K562 (cell line): ENCODE results near the gene SUFU. TPM values are rescaled to one million over a fixed set of nuclear protein-coding genes. Genes with fewer than 3 reads are reported as not detected.

ENCODE experiments used
- CBFA2T2 ChIP-seq: fragments of 450-650 bp; conservative IDR thresholded peaks from 2 replicates; pipeline ENCODE4 v1.6.1; 2017; ENCODE audit warnings: mild to moderate bottlenecking
- ELF1 ChIP-seq: fragments of 200-800 bp; sonication (Bioruptor generic); IDR thresholded peaks from 2 replicates; pipeline ENCODE4 v1.6.1; 2016; ENCODE audit warnings: missing genetic modification characterization, missing compliant biosample characterization
- FOXK2 ChIP-seq, 2 experiments: fragments of 450-650 bp; IDR thresholded peaks in 1 of 2; conservative IDR thresholded peaks in 1 of 2; 2 replicates each; pipeline ENCODE4 v1.6.1; 2016; ENCODE audit warnings: low read depth in 2 of 2, mild to moderate bottlenecking in 1 of 2
- GTF2A2 ChIP-seq: IDR thresholded peaks from 2 replicates; pipeline ENCODE4 v1.6.1; 2016; ENCODE audit warnings: mild to moderate bottlenecking, missing genetic modification characterization, missing compliant biosample characterization
- HMG20B ChIP-seq: fragments of 250-450 bp; sonication (Bioruptor Pico); IDR thresholded peaks from 2 replicates; pipeline ENCODE4 v1.5.0; 2021; ENCODE audit warnings: mild to moderate bottlenecking
- HOMEZ ChIP-seq: fragments of 250-450 bp; sonication (Bioruptor Pico); IDR thresholded peaks from 2 replicates; pipeline ENCODE4 v1.4.0; 2020; ENCODE audit warnings: mild to moderate bottlenecking, moderate library complexity
- KAT2B ChIP-seq: IDR thresholded peaks from one replicate; pipeline ENCODE4 v1.6.1; 2012; ENCODE audit warnings: low read depth, mild to moderate bottlenecking, control low read depth, inconsistent platforms, low read length, moderate library complexity
- KDM5B ChIP-seq: fragments of 200-600 bp; sonication (generic); IDR thresholded peaks from 2 replicates; pipeline ENCODE4 v1.6.1; 2012; ENCODE audit warnings: low read depth, mild to moderate bottlenecking, moderate library complexity, low read length, control low read depth, inconsistent platforms; ENCODE audit not compliant: insufficient replicate concordance
- MBD1 ChIP-seq: fragments of 250-450 bp; sonication (Bioruptor Pico); IDR thresholded peaks from 2 replicates; pipeline ENCODE4 v1.8.0; 2022; ENCODE audit warnings: inconsistent platforms
- NR1H2 ChIP-seq: sonication (generic); formaldehyde crosslinking; IDR thresholded peaks from 2 replicates; pipeline ENCODE4 v1.4.0; 2020; ENCODE audit warnings: mild to moderate bottlenecking, missing genetic modification reagents
- POLR2B ChIP-seq: fragments of 450-650 bp; IDR thresholded peaks from 2 replicates; pipeline ENCODE4 v1.6.1; 2018; ENCODE audit warnings: low read depth; ENCODE audit not compliant: partially characterized antibody
- PYGO2 ChIP-seq: fragments of 450-650 bp; IDR thresholded peaks from 2 replicates; pipeline ENCODE4 v1.6.1; 2016; ENCODE audit warnings: mild to moderate bottlenecking, missing genetic modification characterization, moderate library complexity, missing compliant biosample characterization
- RBM15 ChIP-seq: fragments of 200-400 bp; formaldehyde crosslinking; IDR thresholded peaks from 2 replicates; pipeline ENCODE4 v1.6.1; 2018; ENCODE audit warnings: mild to moderate bottlenecking, low read length, moderate library complexity; ENCODE audit not compliant: insufficient read depth
- ZBTB12 ChIP-seq: fragments of 250-450 bp; sonication (Bioruptor Pico); IDR thresholded peaks from 2 replicates; pipeline ENCODE4 v1.4.0; 2020
- ZBTB33 ChIP-seq: sonication (generic); formaldehyde crosslinking; IDR thresholded peaks from 2 replicates; pipeline ENCODE4 v1.8.1; 2023; ENCODE audit warnings: mild to moderate bottlenecking, missing genetic modification reagents
- ZNF518B ChIP-seq: fragments of 250-450 bp; sonication (Bioruptor Pico); IDR thresholded peaks from 2 replicates; pipeline ENCODE4 v1.5.0; 2021; ENCODE audit warnings: mild to moderate bottlenecking, moderate library complexity
- ZNF699 ChIP-seq: fragments of 250-450 bp; sonication (Bioruptor Pico); IDR thresholded peaks from 2 replicates; pipeline ENCODE4 v1.8.0; 2021; ENCODE audit warnings: mild to moderate bottlenecking, moderate library complexity; ENCODE audit not compliant: insufficient replicate concordance
- polyA plus RNA-seq, 8 experiments: library from polyadenylated mRNA; depleted of rRNA in 4 of 8; stranded (reverse) in 5 of 8; unstranded in 3 of 8; fragments of >200 nt; fragmentation: Nextera tagmentation in 2 of 8; fragmentation: Illumina TruSeq in 1 of 8; extraction: Ambion mirVana in 2 of 8; extraction: Trizol in 1 of 8; gene quantifications; 2 replicates each; pipeline versions ENCODE4 v1.2.1 to v1.2.3, GENCODE V29; 2011 to 2014; ENCODE audit warnings: inconsistent platforms in 1 of 8, missing spikeins in 1 of 8
- total RNA-seq, 7 experiments: library from RNA; depleted of rRNA in 6 of 7; stranded (reverse); fragments of >200 nt in 6 of 7; fragmentation: Illumina TruSeq in 2 of 7; extraction: Trizol in 2 of 7; gene quantifications; 2 replicates each; pipeline versions ENCODE4 v1.2.1 to v1.2.3, GENCODE V29; 2011 to 2021; ENCODE audit warnings: low replicate concordance in 1 of 7

The SUFU gene
- total and polyA plus RNA-seq, 9 of the 15 experiments (the other 6 are each of a cell fraction or from before 2014, with no cell fraction given): 0.59 to 6.3 (median 0.82) TPM

- TF ChIP-seq HOMEZ (CRISPR knock-in tag) (no peak), PYGO2 (tag) (no peak), FOXK2 (conservative IDR thresholded peaks at IDR 0.05 in 1 of 2, IDR thresholded peaks at IDR 0.05 in 1 of 2; ENCODE audit: low read depth in 2 of 2) (no peak), POLR2B (no peak), ZNF699 (CRISPR knock-in tag) (no peak), RBM15 (no peak), NR1H2 (CRISPR knock-in tag) (no peak), KAT2B (no peak), ZNF518B (CRISPR knock-in tag) (no peak), HMG20B (no peak), MBD1 (no peak), ELF1 (tag) (no peak), CBFA2T2 (no peak), ZBTB12 (CRISPR knock-in tag) (no peak), KDM5B (no peak), ZBTB33 (CRISPR knock-in tag) (no peak), GTF2A2 (no peak)
These were observed 141.0 kb downstream of the SUFU start (continued) for GRCh38 chr10:102644646-102645387.
